Measurements from ENCODE around the gene TNRC18. TPM values are rescaled to one million over a fixed set of nuclear protein-coding genes. Genes with fewer than 3 reads are reported as not detected.

TNRC18 gene
- total and polyA plus RNA-seq, 2 donors (not counting 1 experiment from before 2014, with no cell fraction given) = 17.8 to 75.0 TPM

DNA sequence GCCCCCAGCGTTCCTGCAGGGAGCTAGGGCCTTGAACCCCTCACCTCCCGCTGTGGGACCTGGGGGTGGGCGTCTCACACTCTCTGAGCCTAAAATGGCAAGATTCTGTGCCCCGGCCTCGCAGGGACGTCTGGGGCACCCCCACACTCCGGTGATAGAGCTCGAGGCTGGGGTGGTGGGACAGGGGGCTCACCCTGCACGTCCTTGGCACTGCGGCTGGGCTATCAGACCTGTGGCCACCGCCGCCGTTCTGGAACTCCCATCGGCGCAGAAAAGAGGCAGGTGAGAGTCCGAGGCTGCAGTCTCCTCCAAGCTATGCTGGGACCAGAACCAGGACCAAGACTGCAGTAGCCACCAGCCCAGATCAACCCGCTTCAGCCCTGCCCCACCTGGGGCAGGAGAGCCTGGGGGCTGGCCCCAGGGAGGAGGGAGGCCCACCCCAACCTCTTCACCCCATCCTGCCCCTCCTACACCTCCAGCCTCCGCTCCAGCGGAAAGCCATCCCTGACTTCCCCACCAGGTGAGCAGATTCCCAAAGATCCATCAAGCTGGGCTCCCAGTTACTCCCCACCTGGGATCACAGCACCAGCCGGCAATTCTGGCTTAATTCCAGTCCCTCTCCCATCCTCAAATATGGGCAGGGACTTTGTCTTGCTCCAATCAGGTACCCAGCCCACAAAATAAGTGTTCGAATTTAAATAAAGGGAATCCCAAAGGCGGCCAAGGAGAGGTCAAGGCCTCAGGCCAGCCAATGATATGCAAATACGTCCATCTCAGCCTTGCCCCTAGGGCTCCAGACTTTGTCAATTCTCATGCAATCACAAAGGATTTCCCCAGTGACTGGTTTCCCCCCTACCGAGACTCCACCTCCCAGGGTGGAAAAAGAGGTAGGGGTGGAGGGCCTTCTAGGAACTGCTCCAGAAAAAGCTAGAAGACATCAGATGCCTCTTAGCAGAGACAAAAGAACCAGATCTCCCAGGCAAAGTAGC is 16.4 kb downstream of the TNRC18 start:
- POLR2A ChIA-PET = interaction anchor here (0.6 kb wide), 1 partner anchor 15 kb away, joined by 3 read pairs; no protein-coding TSS in a partner anchor

More for the DNA sequence above, 16.4 kb downstream of the TNRC18 start:
- intact Hi-C loops (cut with micrococcal nuclease) = no loop called here
- DNase-seq (no peak), ATAC-seq (ENCODE audit: low read depth) (no peak)
- Histone ChIP-seq H2AFZ (ENCODE audit: insufficient read depth, low read depth, low read length, poor library complexity, severe bottlenecking) (no peak overlapping the region), H3K9ac (ENCODE audit: low read length) (no peak overlapping the region), H3K27me3 (replicated peaks in 1 of 4; ENCODE audit: control extremely low read depth in 1 of 4, control insufficient read depth in 3 of 4, insufficient read depth in 4 of 4, low read length in 3 of 4) (peaks cover 0 to 16% (median 2%) of the 10 kb centered on the region in 4 experiments), H3K4me3 (ENCODE audit: control extremely low read depth in 1 of 5, extremely low read depth in 1 of 5, insufficient read depth in 1 of 5, low read depth in 2 of 5, low read length in 4 of 5) (no peak overlapping the region), H4K20me1 (ENCODE audit: control insufficient read depth, insufficient read depth, low read length, poor library complexity, severe bottlenecking) (no peaks in the 10 kb centered on the region), H3K4me2 (replicated peaks; ENCODE audit: low read depth, low read length, poor library complexity, severe bottlenecking) (no peak overlapping the region), H3K9me3 (ENCODE audit: control extremely low read depth in 1 of 3, control insufficient read depth in 2 of 3, insufficient read depth in 1 of 3, low read length in 2 of 3) (no peaks in the 10 kb centered on the region), H3K36me3 (replicated peaks in 1 of 2; ENCODE audit: control extremely low read depth in 1 of 2, control insufficient read depth in 1 of 2, extremely low read depth in 1 of 2, insufficient read depth in 2 of 2, low read length in 1 of 2) (no peaks in the 10 kb centered on the region), H3K79me2 (ENCODE audit: control insufficient read depth, insufficient read depth, low read length) (no peaks in the 10 kb centered on the region), H3K27ac (ENCODE audit: low read length in 2 of 2) (no peak overlapping the region), H3K4me1 (ENCODE audit: control insufficient read depth in 2 of 2, insufficient read depth in 2 of 2, low read length in 2 of 2) (no peaks in the 10 kb centered on the region)
- Mint-ChIP-seq H3K9me3 (ENCODE audit: insufficient read depth) (no peaks in the 10 kb centered on the region), H3K4me1 (no peaks in the 10 kb centered on the region), H3K27ac (no peak overlapping the region), H3K4me3 (no peak overlapping the region), H3K27me3 (peaks cover 18% of the 10 kb centered on the region)
- WGBS (ENCODE audit: insufficient coverage) = 94% methylated on average over 21 of the region's 24 CpGs
- TF ChIP-seq CTCF (IDR thresholded peaks at IDR 0.05) (no peak), EZH2 (IDR thresholded peaks at IDR 0.05; ENCODE audit: borderline replicate concordance, insufficient read depth, low read depth, low read length, poor library complexity, severe bottlenecking) (no peak)
- CTCF ChIA-PET = no interaction called here

Data from B cell (primary cell).